H1 (cell line): ENCODE data around the gene ZNF764. TPM values are rescaled to one million over a fixed set of nuclear protein-coding genes. Genes with fewer than 3 reads are reported as not detected.

Source experiments
- CTCF ChIA-PET: fragments of 300-600 bp; sonication (Branson Sonifier 250); formaldehyde crosslinking; loops from one replicate; lab custom pipeline; 2021; ENCODE audit not compliant: partially characterized antibody; lab: Charles Lee
- POLR2A ChIA-PET: fragments of 300-600 bp; sonication (Branson Sonifier 250); formaldehyde crosslinking; loops from one replicate; lab custom pipeline; 2021; ENCODE audit warnings: inconsistent platforms; ENCODE audit not compliant: partially characterized antibody; lab: Charles Lee
- DNase-seq, 2 experiments: peaks; one replicate each; pipeline versions ENCODE4 v3.0.0 to v3.0.0-alpha.2; 2010 to 2022; ENCODE audit warnings: low spot score in 2 of 2, low read depth in 1 of 2, mixed read lengths in 1 of 2
- FAIRE-seq: peaks from 2 replicates; lab custom pipeline; 2011; peaks lifted over from hg19 to GRCh38; lab: Jason Lieb, UNC
- H2AFZ ChIP-seq: 2 replicates; pipeline ENCODE4 v1.8.1; 2012; ENCODE audit warnings: low read length, inconsistent platforms
- H2AK5ac ChIP-seq: 2 replicates; pipeline ENCODE4 v1.6.1; 2013; ENCODE audit warnings: low read depth, low read length
- H2BK120ac ChIP-seq: replicated peaks from 2 replicates; pipeline ENCODE3; 2013; ENCODE audit warnings: low read depth, low read length, inconsistent platforms
- H2BK12ac ChIP-seq: 2 replicates; pipeline ENCODE4 v1.6.1; 2013; ENCODE audit warnings: low read depth, low read length
- H2BK15ac ChIP-seq: 2 replicates; pipeline ENCODE4 v1.6.1; 2013; ENCODE audit warnings: low read length
- H2BK20ac ChIP-seq: 2 replicates; pipeline ENCODE4 v1.6.1; 2013; ENCODE audit warnings: low read length
- H2BK5ac ChIP-seq: 2 replicates; pipeline ENCODE4 v1.6.1; 2013; ENCODE audit warnings: low read depth, low read length
- H3K14ac ChIP-seq: 2 replicates; pipeline ENCODE4 v1.6.1; 2013; ENCODE audit warnings: inconsistent platforms; ENCODE audit not compliant: insufficient read length
- H3K18ac ChIP-seq: 2 replicates; pipeline ENCODE4 v1.6.1; 2013; ENCODE audit warnings: low read length; ENCODE audit errors: extremely low read depth
- H3K23ac ChIP-seq: 2 replicates; pipeline ENCODE4 v1.6.1; 2013; ENCODE audit warnings: inconsistent platforms; ENCODE audit not compliant: insufficient read length
- H3K23me2 ChIP-seq: 2 replicates; pipeline ENCODE4 v1.6.1; 2013; ENCODE audit warnings: low read depth, low read length
- H3K27ac ChIP-seq: 2 replicates; pipeline ENCODE4 v1.6.1; 2011; ENCODE audit warnings: low read depth, low read length, inconsistent platforms
- H3K27me3 ChIP-seq, 4 experiments: replicated peaks in 1 of 4; 1 replicate in 1 of 4; 2 replicates in 3 of 4; pipeline versions ENCODE4 v1.6.1 to v1.8.1; 2011 to 2013; ENCODE audit warnings: low read length in 3 of 4, mild to moderate bottlenecking in 3 of 4, inconsistent platforms in 2 of 4, mixed read lengths in 2 of 4, moderate library complexity in 1 of 4; ENCODE audit not compliant: control insufficient read depth in 3 of 4, insufficient read depth in 3 of 4; ENCODE audit errors: extremely low read depth in 1 of 4
- H3K36me3 ChIP-seq, 4 experiments: 2 replicates each; pipeline versions ENCODE4 v1.6.1 to v1.8.1; 2011 to 2013; ENCODE audit warnings: mild to moderate bottlenecking in 4 of 4, low read length in 3 of 4, moderate library complexity in 2 of 4, control low read depth in 1 of 4, inconsistent platforms in 1 of 4; ENCODE audit not compliant: insufficient read depth in 4 of 4, control insufficient read depth in 2 of 4
- H3K4ac ChIP-seq: replicated peaks from 2 replicates; pipeline ENCODE3; 2013; ENCODE audit warnings: low read length, low read depth, mixed read lengths, inconsistent platforms; ENCODE audit not compliant: insufficient read length
- H3K4me1 ChIP-seq, 4 experiments: replicated peaks in 1 of 4; 1 replicate in 1 of 4; 2 replicates in 3 of 4; pipeline versions ENCODE4 v1.6.1 to v1.8.1; 2011 to 2013; ENCODE audit warnings: low read length in 3 of 4, inconsistent platforms in 2 of 4, mixed read lengths in 1 of 4; ENCODE audit not compliant: insufficient read depth in 4 of 4, control insufficient read depth in 3 of 4
- H3K4me2 ChIP-seq, 2 experiments: 2 replicates each; pipeline versions ENCODE4 v1.6.1 to v1.8.1; 2011 to 2013; ENCODE audit warnings: low read depth in 2 of 2, low read length in 2 of 2, control low read depth in 1 of 2, inconsistent platforms in 1 of 2, mild to moderate bottlenecking in 1 of 2; ENCODE audit not compliant: insufficient read depth in 1 of 2
- H3K4me3 ChIP-seq, 4 experiments: fragments of 200-600, 300-600 bp in 1 of 4; sonication (generic), shearing (Covaris generic), sonication (Bioruptor Twin) in 1 of 4; 2 replicates each; pipeline versions ENCODE4 v1.5.1 to v1.8.1; 2011 to 2016; ENCODE audit warnings: low read length in 4 of 4, low read depth in 3 of 4, control low read depth in 2 of 4, inconsistent platforms in 2 of 4, mild to moderate bottlenecking in 2 of 4, mixed read lengths in 1 of 4, moderate library complexity in 1 of 4; ENCODE audit not compliant: insufficient read depth in 2 of 4; ENCODE audit errors: extremely low read depth in 1 of 4
- H3K56ac ChIP-seq: replicated peaks from 2 replicates; pipeline ENCODE3; 2013; ENCODE audit warnings: low read depth, mild to moderate bottlenecking, mixed read lengths, low read length, inconsistent platforms; ENCODE audit not compliant: insufficient read length
- H3K79me1 ChIP-seq: 2 replicates; pipeline ENCODE4 v1.6.1; 2013; ENCODE audit warnings: low read depth, low read length, control low read depth
- H3K79me2 ChIP-seq, 2 experiments: 2 replicates each; pipeline versions ENCODE4 v1.6.1 to v1.8.1; 2012 to 2013; ENCODE audit warnings: low read length in 2 of 2, mild to moderate bottlenecking in 2 of 2, inconsistent platforms in 1 of 2; ENCODE audit not compliant: insufficient read depth in 2 of 2, control insufficient read depth in 1 of 2
- H3K9ac ChIP-seq, 4 experiments: replicated peaks in 1 of 4; 1 replicate in 1 of 4; 2 replicates in 3 of 4; pipeline versions ENCODE4 v1.6.1 to v1.8.1; 2011 to 2013; ENCODE audit warnings: low read depth in 3 of 4, low read length in 3 of 4, control low read depth in 2 of 4, mild to moderate bottlenecking in 2 of 4, moderate library complexity in 2 of 4, inconsistent platforms in 1 of 4; ENCODE audit errors: extremely low read depth in 1 of 4
- H3K9me3 ChIP-seq, 2 experiments: 2 replicates each; pipeline versions ENCODE4 v1.6.1 to v1.8.1; 2012 to 2013; ENCODE audit warnings: mild to moderate bottlenecking in 2 of 2, moderate library complexity in 2 of 2, control low read depth in 1 of 2, inconsistent platforms in 1 of 2, low read depth in 1 of 2, low read length in 1 of 2, mixed read lengths in 1 of 2; ENCODE audit not compliant: insufficient read depth in 2 of 2
- H4K20me1 ChIP-seq, 2 experiments: replicated peaks in 1 of 2; 2 replicates each; pipeline versions ENCODE3 to v1.8.1; 2011 to 2013; ENCODE audit warnings: inconsistent platforms in 2 of 2, low read length in 2 of 2, mild to moderate bottlenecking in 1 of 2; ENCODE audit not compliant: insufficient read depth in 2 of 2, control insufficient read depth in 1 of 2
- H4K5ac ChIP-seq: 2 replicates; pipeline ENCODE4 v1.6.1; 2013; ENCODE audit warnings: low read length, low read depth, mixed read lengths, inconsistent platforms; ENCODE audit not compliant: insufficient read length
- H4K8ac ChIP-seq: 2 replicates; pipeline ENCODE4 v1.8.0; 2013; ENCODE audit warnings: mild to moderate bottlenecking, moderate library complexity, low read length, inconsistent platforms; ENCODE audit not compliant: insufficient read depth; ENCODE audit errors: extremely low read depth
- H4K91ac ChIP-seq: replicated peaks from 2 replicates; pipeline ENCODE3; 2013; ENCODE audit warnings: low read length, mixed read lengths, inconsistent platforms; ENCODE audit not compliant: insufficient read length
- POLR2A ChIP-seq, 2 experiments: IDR thresholded peaks; 1 replicate in 1 of 2; 2 replicates in 1 of 2; pipeline ENCODE4 v1.6.1; 2011; ENCODE audit warnings: low read depth in 2 of 2, low read length in 2 of 2, mild to moderate bottlenecking in 2 of 2; ENCODE audit errors: control extremely low read depth in 1 of 2
- ZNF274 ChIP-seq: IDR thresholded peaks from 2 replicates; pipeline ENCODE4 v1.7.0; 2012; ENCODE audit warnings: low read length, borderline replicate concordance; ENCODE audit errors: extremely low read depth
- WGBS, 2 experiments: shearing (Covaris generic) in 1 of 2; methylation state at CpG; one replicate each; pipeline versions ENCODE4 v1.1.6 to v1.1.7; 2013 to 2015; ENCODE audit warnings: low lambda C conversion rate in 2 of 2, mixed read lengths in 2 of 2, inconsistent platforms in 1 of 2, low coverage in 1 of 2, missing lambda C conversion rate in 1 of 2; ENCODE audit not compliant: insufficient replicate concordance in 2 of 2, insufficient coverage in 1 of 2, insufficient read length in 1 of 2; ENCODE audit errors: extremely low coverage in 1 of 2, missing lambda C conversion rate in 1 of 2; 5-methylcytosine and 5-hydroxymethylcytosine counted together
- polyA plus RNA-seq, 7 experiments: library from polyadenylated mRNA; depleted of rRNA in 3 of 7; stranded (reverse) in 5 of 7; unstranded in 2 of 7; fragments of >200 nt in 5 of 7; fragments of 200-250 nt in 2 of 7; gene quantifications; 1 replicate in 5 of 7; 2 replicates in 1 of 7; 4 replicates in 1 of 7; pipeline versions ENCODE4 v1.2.1 to v1.2.3, GENCODE V29; 2011 to 2013; ENCODE audit warnings: missing spikeins in 2 of 7, mixed read lengths in 2 of 7
- total RNA-seq: library from RNA; stranded (reverse); fragmentation: NEBNext Ultra II Directional; extraction: Animal tissue kit (Norgen Biotek cat#: 25700); gene quantifications from 2 replicates; pipeline ENCODE4 v1.2.1, GENCODE V29; 2021

ZNF764 gene
- total and polyA plus RNA-seq, 2 of the 8 experiments (the other 6 are each of a cell fraction or from before 2014, with no cell fraction given), result 5.7 to 7.7 TPM

DNA sequence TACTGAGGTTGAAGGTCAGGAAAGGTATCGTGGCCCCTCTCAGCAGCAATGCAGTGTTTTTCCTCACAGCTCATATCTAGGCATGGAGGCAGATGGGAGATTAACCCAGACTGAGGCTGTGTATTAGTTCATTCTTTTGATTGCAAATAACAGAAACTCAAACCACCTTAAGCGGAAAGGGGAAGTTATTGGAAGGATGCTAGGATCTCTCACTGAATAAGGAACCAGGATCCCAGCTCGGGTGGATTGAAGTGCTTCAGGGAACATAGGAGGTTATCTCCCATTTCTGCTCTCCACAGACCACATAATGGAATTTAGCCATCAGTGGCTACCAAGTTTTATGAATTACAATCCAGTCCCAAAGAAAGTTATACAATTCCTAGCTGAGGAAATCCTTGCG, 43.8 kb upstream of the ZNF764 start:
- Histone ChIP-seq H2BK20ac (no peak overlapping the region), H3K79me1 (no peaks in the 10 kb centered on the region; the same call in 1 of the 2 replicates), H4K20me1 (peaks cover 0 to 2% of the 10 kb centered on the region in 2 experiments), H3K4me1 (no peaks in the 10 kb centered on the region), H4K5ac (no peak overlapping the region), H3K4me3 (no peak overlapping the region), H3K36me3 (peaks cover 2 to 26% (median 21%) of the 10 kb centered on the region in 4 experiments; a peak in 7 of 8 replicates), H3K27me3 (no peaks in the 10 kb centered on the region), H2AK5ac (no peak overlapping the region), H4K8ac (no peak overlapping the region), H3K18ac (no peak overlapping the region), H3K4me2 (no peak overlapping the region), H2BK5ac (no peak overlapping the region), H3K56ac (no peak overlapping the region), H3K4ac (no peak overlapping the region), H2BK120ac (no peak overlapping the region), H3K23ac (no peak overlapping the region), H2AFZ (no peak overlapping the region), H3K9me3 (no peaks in the 10 kb centered on the region), H3K23me2 (no peaks in the 10 kb centered on the region), H2BK15ac (no peak overlapping the region), H3K9ac (no peak overlapping the region), H4K91ac (no peak overlapping the region), H3K14ac (no peak overlapping the region)
- FAIRE-seq, result no peak
- no peak for DNase-seq
- POLR2A ChIA-PET, result interaction anchor here (0.9 to 6.7 kb wide), 6 partner anchors 9 to 200 kb away, joined by 3 to 85 read pairs (median 6); partner anchors contain the start of genes ZNF688, ZNF689 and ZNF785
- CTCF ChIA-PET, result interaction anchor here (1.1 to 7.6 kb wide), 6 partner anchors 11 to 172 kb away, joined by 3 to 42 read pairs (median 6); partner anchors contain the start of gene DCTPP1
- 95% methylated on average over 4 of the region's 4 CpGs; no CpG with 5 or more reads in 1 of the 2 experiments for WGBS, 2 experiments
- TF ChIP-seq POLR2A (IDR thresholded peaks at IDR 0.05; ENCODE audit: control extremely low read depth in 1 of 2, low read depth in 2 of 2, low read length in 2 of 2), result 0 out of 3 replicates have a peak, but pooled peaks of 1 of the 2 experiments have one; percentile 20
- no peak for TF ChIP-seq ZNF274
- TF ChIP-seq, all 59 proteins: peak for 1
- no peak overlapping the region for H3K27ac ChIP-seq
- no peak overlapping the region for H2BK12ac ChIP-seq
- H3K79me2 ChIP-seq, result no peaks in the 10 kb centered on the region
